ENCODE data around the gene MRM2.

The MRM2 gene

DNA sequence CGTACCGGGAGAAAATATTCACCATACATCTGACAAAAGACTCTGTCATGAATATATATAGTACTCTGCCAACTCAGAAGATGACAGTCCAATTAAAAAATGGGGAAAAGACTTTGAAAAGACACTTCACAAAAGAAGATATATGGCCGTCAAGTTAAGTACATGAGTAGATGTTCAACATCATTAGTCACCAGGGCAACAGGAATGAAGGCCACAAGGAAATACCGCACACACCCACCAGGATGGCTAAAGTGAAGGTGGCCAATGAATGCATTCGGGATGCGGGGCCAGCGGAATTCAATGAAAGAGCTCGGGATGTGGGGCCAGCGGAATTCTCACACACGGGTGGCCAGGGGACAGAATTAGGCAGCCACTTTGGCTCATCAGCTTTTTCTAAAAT lies 51.5 kb downstream of the MRM2 start (continued):
- no peak for TF ChIP-seq ZNF416 (tag by site-specific recombination; IDR thresholded peaks at IDR 0.05)

DNA sequence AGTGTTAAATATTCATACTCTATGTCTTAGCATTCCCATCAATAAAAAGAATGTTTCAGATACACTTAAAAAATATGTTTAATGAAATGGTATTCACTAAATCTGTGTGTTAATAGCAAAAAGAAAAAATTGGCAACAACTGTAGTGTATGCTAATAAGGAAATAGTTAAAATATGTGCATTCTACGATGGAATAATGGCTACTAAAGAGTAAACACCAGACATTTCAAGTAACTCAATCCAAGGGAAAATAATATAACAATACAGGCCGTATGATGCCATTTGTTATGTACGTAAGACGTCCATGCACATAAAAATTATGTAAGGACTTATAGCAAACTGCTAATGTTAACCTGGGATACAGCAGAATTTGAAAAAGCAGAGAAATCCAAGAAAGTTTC lies 55.8 kb downstream of the MRM2 start:
- no peaks in the 10 kb centered on the region for H3K9me3 ChIP-seq (ENCODE audit: control insufficient read depth, insufficient read depth, low read depth, low read length)
- ChIA-PET POLR2A (no interaction called here), CTCF (no interaction called here)
- H3K4me1 ChIP-seq (ENCODE audit: control insufficient read depth, insufficient read depth, low read length), result no peaks in the 10 kb centered on the region
- H3K27ac ChIP-seq (ENCODE audit: extremely low read depth, low read depth, low read length), result no peak overlapping the region
- no peak overlapping the region for H3K4me3 ChIP-seq (ENCODE audit: low read depth, low read length)
- peaks cover 5 to 37% of the 10 kb centered on the region in 2 experiments; a peak in 2 of 3 replicates for H3K36me3 ChIP-seq (ENCODE audit: control insufficient read depth in 2 of 2, insufficient read depth in 1 of 2, low read length in 2 of 2)
- TF ChIP-seq SALL2 (tag by site-specific recombination; IDR thresholded peaks at IDR 0.05; ENCODE audit: borderline replicate concordance) (no peak), ZNF404 (tag by site-specific recombination; IDR thresholded peaks at IDR 0.05) (no peak), ZNF621 (tag by site-specific recombination; IDR thresholded peaks at IDR 0.05) (no peak), GLIS1 (tag by site-specific recombination; IDR thresholded peaks at IDR 0.05) (no peak)
- TF ChIP-seq, protein P1, sequence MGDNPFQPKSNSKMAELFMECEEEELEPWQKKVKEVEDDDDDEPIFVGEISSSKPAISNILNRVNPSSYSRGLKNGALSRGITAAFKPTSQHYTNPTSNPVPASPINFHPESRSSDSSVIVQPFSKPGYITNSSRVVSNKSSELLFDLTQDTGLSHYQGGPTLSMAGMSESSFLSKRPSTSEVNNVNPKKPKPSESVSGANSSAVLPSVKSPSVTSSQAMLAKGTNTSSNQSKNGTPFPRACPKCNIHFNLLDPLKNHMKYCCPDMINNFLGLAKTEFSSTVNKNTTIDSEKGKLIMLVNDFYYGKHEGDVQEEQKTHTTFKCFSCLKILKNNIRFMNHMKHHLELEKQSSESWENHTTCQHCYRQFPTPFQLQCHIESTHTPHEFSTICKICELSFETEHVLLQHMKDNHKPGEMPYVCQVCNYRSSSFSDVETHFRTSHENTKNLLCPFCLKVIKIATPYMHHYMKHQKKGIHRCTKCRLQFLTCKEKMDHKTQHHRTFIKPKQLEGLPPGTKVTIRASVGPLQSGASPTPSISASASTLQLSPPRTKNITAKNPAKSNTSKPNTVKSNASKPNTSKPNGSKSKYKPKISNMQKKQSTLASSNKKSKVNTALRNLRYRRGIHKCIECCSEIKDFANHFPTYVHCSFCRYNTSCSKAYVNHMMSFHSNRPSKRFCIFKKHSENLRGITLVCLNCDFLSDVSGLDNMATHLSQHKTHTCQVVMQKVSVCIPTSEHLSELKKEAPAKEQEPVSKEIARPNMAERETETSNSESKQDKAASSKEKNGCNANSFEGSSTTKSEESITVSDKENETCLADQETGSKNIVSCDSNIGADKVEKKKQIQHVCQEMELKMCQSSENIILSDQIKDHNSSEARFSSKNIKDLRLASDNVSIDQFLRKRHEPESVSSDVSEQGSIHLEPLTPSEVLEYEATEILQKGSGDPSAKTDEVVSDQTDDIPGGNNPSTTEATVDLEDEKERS (tag by site-specific recombination; IDR thresholded peaks at IDR 0.05), result no peak
- TF ChIP-seq, protein P2, sequence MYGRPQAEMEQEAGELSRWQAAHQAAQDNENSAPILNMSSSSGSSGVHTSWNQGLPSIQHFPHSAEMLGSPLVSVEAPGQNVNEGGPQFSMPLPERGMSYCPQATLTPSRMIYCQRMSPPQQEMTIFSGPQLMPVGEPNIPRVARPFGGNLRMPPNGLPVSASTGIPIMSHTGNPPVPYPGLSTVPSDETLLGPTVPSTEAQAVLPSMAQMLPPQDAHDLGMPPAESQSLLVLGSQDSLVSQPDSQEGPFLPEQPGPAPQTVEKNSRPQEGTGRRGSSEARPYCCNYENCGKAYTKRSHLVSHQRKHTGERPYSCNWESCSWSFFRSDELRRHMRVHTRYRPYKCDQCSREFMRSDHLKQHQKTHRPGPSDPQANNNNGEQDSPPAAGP (tag by site-specific recombination; IDR thresholded peaks at IDR 0.05), result no peak
- TF ChIP-seq, protein P3, sequence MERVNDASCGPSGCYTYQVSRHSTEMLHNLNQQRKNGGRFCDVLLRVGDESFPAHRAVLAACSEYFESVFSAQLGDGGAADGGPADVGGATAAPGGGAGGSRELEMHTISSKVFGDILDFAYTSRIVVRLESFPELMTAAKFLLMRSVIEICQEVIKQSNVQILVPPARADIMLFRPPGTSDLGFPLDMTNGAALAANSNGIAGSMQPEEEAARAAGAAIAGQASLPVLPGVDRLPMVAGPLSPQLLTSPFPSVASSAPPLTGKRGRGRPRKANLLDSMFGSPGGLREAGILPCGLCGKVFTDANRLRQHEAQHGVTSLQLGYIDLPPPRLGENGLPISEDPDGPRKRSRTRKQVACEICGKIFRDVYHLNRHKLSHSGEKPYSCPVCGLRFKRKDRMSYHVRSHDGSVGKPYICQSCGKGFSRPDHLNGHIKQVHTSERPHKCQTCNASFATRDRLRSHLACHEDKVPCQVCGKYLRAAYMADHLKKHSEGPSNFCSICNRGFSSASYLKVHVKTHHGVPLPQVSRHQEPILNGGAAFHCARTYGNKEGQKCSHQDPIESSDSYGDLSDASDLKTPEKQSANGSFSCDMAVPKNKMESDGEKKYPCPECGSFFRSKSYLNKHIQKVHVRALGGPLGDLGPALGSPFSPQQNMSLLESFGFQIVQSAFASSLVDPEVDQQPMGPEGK (tag by site-specific recombination; IDR thresholded peaks at IDR 0.05), result no peak

DNA sequence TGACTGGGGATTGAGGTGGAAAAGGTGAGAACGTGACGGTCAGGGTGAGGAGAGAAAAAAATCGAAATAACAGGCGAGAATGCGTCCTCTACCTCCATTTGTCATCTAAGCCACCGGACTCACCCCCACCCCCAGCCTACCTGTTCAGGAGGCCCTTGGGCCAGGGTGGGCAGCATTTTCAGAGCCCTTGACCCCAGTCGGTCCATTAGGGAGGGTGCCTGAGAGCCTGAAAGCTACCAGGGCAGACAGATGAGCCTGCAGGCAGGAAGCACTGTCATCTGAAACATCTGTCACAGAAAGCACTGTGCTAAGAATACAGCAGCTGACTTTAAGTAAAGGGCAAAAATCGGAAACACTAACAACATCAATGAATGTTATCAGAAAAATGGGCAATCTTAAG lies 56.3 kb downstream of the MRM2 start:
- Histone ChIP-seq H3K27ac (ENCODE audit: extremely low read depth, low read depth, low read length) (no peak overlapping the region), H3K36me3 (ENCODE audit: control insufficient read depth in 2 of 2, insufficient read depth in 1 of 2, low read length in 2 of 2) (peaks cover 5 to 37% of the 10 kb centered on the region in 2 experiments; a peak in 2 of 3 replicates), H3K4me1 (ENCODE audit: control insufficient read depth, insufficient read depth, low read length) (no peaks in the 10 kb centered on the region), H3K4me3 (ENCODE audit: low read depth, low read length) (no peak overlapping the region), H3K9me3 (ENCODE audit: control insufficient read depth, insufficient read depth, low read depth, low read length) (no peaks in the 10 kb centered on the region)
- no peak for TF ChIP-seq ZFP69B (tag by site-specific recombination; IDR thresholded peaks at IDR 0.05)
- TF ChIP-seq, protein P4, sequence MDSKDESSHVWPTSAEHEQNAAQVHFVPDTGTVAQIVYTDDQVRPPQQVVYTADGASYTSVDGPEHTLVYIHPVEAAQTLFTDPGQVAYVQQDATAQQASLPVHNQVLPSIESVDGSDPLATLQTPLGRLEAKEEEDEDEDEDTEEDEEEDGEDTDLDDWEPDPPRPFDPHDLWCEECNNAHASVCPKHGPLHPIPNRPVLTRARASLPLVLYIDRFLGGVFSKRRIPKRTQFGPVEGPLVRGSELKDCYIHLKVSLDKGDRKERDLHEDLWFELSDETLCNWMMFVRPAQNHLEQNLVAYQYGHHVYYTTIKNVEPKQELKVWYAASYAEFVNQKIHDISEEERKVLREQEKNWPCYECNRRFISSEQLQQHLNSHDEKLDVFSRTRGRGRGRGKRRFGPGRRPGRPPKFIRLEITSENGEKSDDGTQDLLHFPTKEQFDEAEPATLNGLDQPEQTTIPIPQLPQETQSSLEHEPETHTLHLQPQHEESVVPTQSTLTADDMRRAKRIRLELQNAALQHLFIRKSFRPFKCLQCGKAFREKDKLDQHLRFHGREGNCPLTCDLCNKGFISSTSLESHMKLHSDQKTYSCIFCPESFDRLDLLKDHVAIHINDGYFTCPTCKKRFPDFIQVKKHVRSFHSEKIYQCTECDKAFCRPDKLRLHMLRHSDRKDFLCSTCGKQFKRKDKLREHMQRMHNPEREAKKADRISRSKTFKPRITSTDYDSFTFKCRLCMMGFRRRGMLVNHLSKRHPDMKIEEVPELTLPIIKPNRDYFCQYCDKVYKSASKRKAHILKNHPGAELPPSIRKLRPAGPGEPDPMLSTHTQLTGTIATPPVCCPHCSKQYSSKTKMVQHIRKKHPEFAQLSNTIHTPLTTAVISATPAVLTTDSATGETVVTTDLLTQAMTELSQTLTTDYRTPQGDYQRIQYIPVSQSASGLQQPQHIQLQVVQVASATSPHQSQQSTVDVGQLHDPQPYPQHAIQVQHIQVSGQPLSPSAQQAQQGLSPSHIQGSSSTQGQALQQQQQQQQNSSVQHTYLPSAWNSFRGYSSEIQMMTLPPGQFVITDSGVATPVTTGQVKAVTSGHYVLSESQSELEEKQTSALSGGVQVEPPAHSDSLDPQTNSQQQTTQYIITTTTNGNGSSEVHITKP (tag by site-specific recombination; IDR thresholded peaks at IDR 0.05), result no peak
- TF ChIP-seq ZBTB7A (tag by site-specific recombination; IDR thresholded peaks at IDR 0.05; ENCODE audit: low read depth), result no peak
- TF ChIP-seq OVOL3 (tag by site-specific recombination; IDR thresholded peaks at IDR 0.05), result no peak
- no peak for TF ChIP-seq ZNF184 (tag by site-specific recombination; IDR thresholded peaks at IDR 0.05)
- TF ChIP-seq ZNF785 (tag by site-specific recombination; IDR thresholded peaks at IDR 0.05), result no peak
- ChIA-PET POLR2A (no interaction called here), CTCF (no interaction called here)
